H1 (cell line): ENCODE data around the gene FAM228A.

ENCODE experiments used
- BRCA1 ChIP-seq: IDR thresholded peaks from 2 replicates; pipeline ENCODE4 v1.6.1; 2012; ENCODE audit warnings: low read depth, low read length, improper control_type of control experiment
- CHD1 ChIP-seq: IDR thresholded peaks from 2 replicates; pipeline ENCODE4 v1.6.1; 2012; ENCODE audit warnings: low read depth, low read length, improper control_type of control experiment
- CTCF ChIP-seq, 3 experiments: IDR thresholded peaks; 1 replicate in 2 of 3; 2 replicates in 1 of 3; pipeline versions ENCODE4 v1.5.1 to v1.6.1; 2011; ENCODE audit warnings: low read length in 3 of 3, mild to moderate bottlenecking in 3 of 3, inconsistent platforms in 2 of 3, low read depth in 1 of 3, moderate library complexity in 1 of 3; ENCODE audit not compliant: insufficient read depth in 1 of 3; ENCODE audit errors: control extremely low read depth in 1 of 3
- EP300 ChIP-seq, 2 experiments: IDR thresholded peaks; 1 replicate in 1 of 2; 2 replicates in 1 of 2; pipeline ENCODE4 v1.6.1; 2011 to 2012; ENCODE audit warnings: low read depth in 2 of 2, low read length in 2 of 2, mild to moderate bottlenecking in 2 of 2, borderline replicate concordance in 1 of 2, inconsistent platforms in 1 of 2, moderate library complexity in 1 of 2
- PHF8 ChIP-seq: fragments of 200-600 bp; sonication (generic); conservative IDR thresholded peaks from 2 replicates; pipeline ENCODE4 v1.7.1; 2012; ENCODE audit warnings: low read depth, mild to moderate bottlenecking, inconsistent platforms, low read length, moderate library complexity
- POLR2A ChIP-seq, 2 experiments: IDR thresholded peaks; 1 replicate in 1 of 2; 2 replicates in 1 of 2; pipeline ENCODE4 v1.6.1; 2011; ENCODE audit warnings: low read depth in 2 of 2, low read length in 2 of 2, mild to moderate bottlenecking in 2 of 2; ENCODE audit errors: control extremely low read depth in 1 of 2
- POLR2AphosphoS5 ChIP-seq: IDR thresholded peaks from 2 replicates; pipeline ENCODE4 v1.6.1; 2011; ENCODE audit warnings: low read depth, low read length
- RNF2 ChIP-seq: fragments of 200-900, 300-1000 bp; sonication (generic); IDR thresholded peaks from 2 replicates; pipeline ENCODE4 v1.7.1; 2016; ENCODE audit warnings: borderline replicate concordance, low read depth, mild to moderate bottlenecking, antibody characterized with exemption, low read length; ENCODE audit not compliant: poor library complexity, severe bottlenecking; ENCODE audit errors: missing control alignments
- SAP30 ChIP-seq: fragments of 300-600 bp; sonication (generic); IDR thresholded peaks from 2 replicates; pipeline ENCODE4 v1.7.1; 2012; ENCODE audit warnings: low read length, moderate library complexity, mild to moderate bottlenecking, inconsistent platforms; ENCODE audit not compliant: insufficient read depth, insufficient replicate concordance
- SRF ChIP-seq: IDR thresholded peaks from 2 replicates; pipeline ENCODE4 v1.6.1; 2011; ENCODE audit warnings: mild to moderate bottlenecking, low read depth, low read length, moderate library complexity
- YY1 ChIP-seq: IDR thresholded peaks from 2 replicates; pipeline ENCODE4 v1.6.1; 2011; ENCODE audit warnings: low read depth, mild to moderate bottlenecking, low read length
- ZNF274 ChIP-seq: IDR thresholded peaks from 2 replicates; pipeline ENCODE4 v1.7.0; 2012; ENCODE audit warnings: low read length, borderline replicate concordance; ENCODE audit errors: extremely low read depth
- TF ChIP-seq, protein P1 (sequence below): IDR thresholded peaks from 2 replicates; pipeline ENCODE4 v1.6.1; 2011; ENCODE audit warnings: low read length, improper control_type of control experiment

- TF ChIP-seq, protein P1, sequence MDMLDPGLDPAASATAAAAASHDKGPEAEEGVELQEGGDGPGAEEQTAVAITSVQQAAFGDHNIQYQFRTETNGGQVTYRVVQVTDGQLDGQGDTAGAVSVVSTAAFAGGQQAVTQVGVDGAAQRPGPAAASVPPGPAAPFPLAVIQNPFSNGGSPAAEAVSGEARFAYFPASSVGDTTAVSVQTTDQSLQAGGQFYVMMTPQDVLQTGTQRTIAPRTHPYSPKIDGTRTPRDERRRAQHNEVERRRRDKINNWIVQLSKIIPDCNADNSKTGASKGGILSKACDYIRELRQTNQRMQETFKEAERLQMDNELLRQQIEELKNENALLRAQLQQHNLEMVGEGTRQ: no peak
- TF ChIP-seq CTCF (IDR thresholded peaks at IDR 0.05; ENCODE audit: control extremely low read depth in 1 of 3, insufficient read depth in 1 of 3, low read depth in 1 of 3, low read length in 3 of 3): no peak
- TF ChIP-seq PHF8: no peak
- TF ChIP-seq ZNF274: no peak
- TF ChIP-seq YY1: no peak
- no peak for TF ChIP-seq EP300 (IDR thresholded peaks at IDR 0.05; ENCODE audit: borderline replicate concordance in 1 of 2, low read depth in 2 of 2, low read length in 2 of 2)
- TF ChIP-seq CHD1: no peak
- TF ChIP-seq POLR2AphosphoS5: no peak
- no peak for TF ChIP-seq SAP30
- TF ChIP-seq SRF: no peak
- TF ChIP-seq RNF2: no peak
- TF ChIP-seq POLR2A (IDR thresholded peaks at IDR 0.05; ENCODE audit: control extremely low read depth in 1 of 2, low read depth in 2 of 2, low read length in 2 of 2): no peak
- TF ChIP-seq BRCA1: no peak
Observed at GRCh38 chr2:24214880-24215279, 40.0 kb downstream of the FAM228A start.
